ENCODE measurements around the gene SNRNP70. TPM values are rescaled to one million over a fixed set of nuclear protein-coding genes. Genes with fewer than 3 reads are reported as not detected.

Gene SNRNP70
- polyA plus RNA-seq, 1 donor (not counting 4 experiments of a cell fraction or from before 2014, with no cell fraction given), result 149 TPM

DNA sequence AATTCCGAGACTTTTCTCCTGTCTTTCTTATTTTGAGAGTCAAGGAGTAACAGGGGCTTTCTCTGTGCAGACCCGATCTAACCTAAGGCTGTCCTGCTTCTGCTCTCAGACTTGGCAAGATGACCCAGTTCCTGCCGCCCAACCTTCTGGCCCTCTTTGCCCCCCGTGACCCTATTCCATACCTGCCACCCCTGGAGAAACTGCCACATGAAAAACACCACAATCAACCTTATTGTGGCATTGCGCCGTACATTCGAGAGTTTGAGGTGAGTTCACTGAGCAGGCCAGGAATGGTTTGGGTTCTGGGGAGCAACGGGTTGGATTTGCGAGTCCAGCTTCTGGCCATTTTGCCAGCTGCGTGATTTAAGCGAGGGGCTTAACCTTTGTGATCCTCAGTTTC is 1.0 kb downstream of the SNRNP70 start:
- Histone ChIP-seq H3K27ac (ENCODE audit: control insufficient read depth, insufficient read depth, low read length) (peak overlapping the region; percentile 83), H3K4me1 (ENCODE audit: control insufficient read depth, extremely low read depth, insufficient read depth, low read length) (peaks cover 16% of the 10 kb centered on the region), H3K27me3 (ENCODE audit: control insufficient read depth, extremely low read depth, insufficient read depth, low read length) (no peaks in the 10 kb centered on the region), H2AFZ (ENCODE audit: control insufficient read depth, low read length) (no peak overlapping the region), H3K9me1 (ENCODE audit: control insufficient read depth, extremely low read depth, insufficient read depth, low read length) (no peaks in the 10 kb centered on the region), H3K4me2 (ENCODE audit: control insufficient read depth, extremely low read depth, insufficient read depth, low read depth, low read length) (peak overlapping the region; percentile 84), H3K79me2 (ENCODE audit: control insufficient read depth, insufficient read depth, low read length) (peaks cover 56% of the 10 kb centered on the region), H3K36me3 (ENCODE audit: control insufficient read depth in 2 of 2, extremely low read depth in 1 of 2, insufficient read depth in 2 of 2, low read length in 2 of 2) (peaks cover 18 to 31% of the 10 kb centered on the region in 2 experiments), H3K4me3 (ENCODE audit: control insufficient read depth in 2 of 3, extremely low read depth in 1 of 3, insufficient read depth in 2 of 3, low read depth in 1 of 3, low read length in 3 of 3) (peak overlapping the region; percentile 39 to 88 (median 75)), H4K20me1 (ENCODE audit: control insufficient read depth, extremely low read depth, insufficient read depth, low read length) (peaks cover 23% of the 10 kb centered on the region), H3K9me3 (ENCODE audit: control insufficient read depth, low read depth, low read length) (no peaks in the 10 kb centered on the region), H3K9ac (ENCODE audit: control insufficient read depth, extremely low read depth, insufficient read depth, low read length) (peak overlapping the region; percentile 91)
- TF ChIP-seq EZH2 (IDR thresholded peaks at IDR 0.05; ENCODE audit: low read length), result no peak
- TF ChIP-seq, protein P1, sequence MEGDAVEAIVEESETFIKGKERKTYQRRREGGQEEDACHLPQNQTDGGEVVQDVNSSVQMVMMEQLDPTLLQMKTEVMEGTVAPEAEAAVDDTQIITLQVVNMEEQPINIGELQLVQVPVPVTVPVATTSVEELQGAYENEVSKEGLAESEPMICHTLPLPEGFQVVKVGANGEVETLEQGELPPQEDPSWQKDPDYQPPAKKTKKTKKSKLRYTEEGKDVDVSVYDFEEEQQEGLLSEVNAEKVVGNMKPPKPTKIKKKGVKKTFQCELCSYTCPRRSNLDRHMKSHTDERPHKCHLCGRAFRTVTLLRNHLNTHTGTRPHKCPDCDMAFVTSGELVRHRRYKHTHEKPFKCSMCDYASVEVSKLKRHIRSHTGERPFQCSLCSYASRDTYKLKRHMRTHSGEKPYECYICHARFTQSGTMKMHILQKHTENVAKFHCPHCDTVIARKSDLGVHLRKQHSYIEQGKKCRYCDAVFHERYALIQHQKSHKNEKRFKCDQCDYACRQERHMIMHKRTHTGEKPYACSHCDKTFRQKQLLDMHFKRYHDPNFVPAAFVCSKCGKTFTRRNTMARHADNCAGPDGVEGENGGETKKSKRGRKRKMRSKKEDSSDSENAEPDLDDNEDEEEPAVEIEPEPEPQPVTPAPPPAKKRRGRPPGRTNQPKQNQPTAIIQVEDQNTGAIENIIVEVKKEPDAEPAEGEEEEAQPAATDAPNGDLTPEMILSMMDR (optimal IDR thresholded peaks at IDR 0.05 in 1 of 3, IDR thresholded peaks at IDR 0.05 in 1 of 3, conservative IDR thresholded peaks at IDR 0.05 in 1 of 3; ENCODE audit: extremely low read depth in 1 of 3, insufficient read depth in 2 of 3, low read length in 3 of 3), result no peak
- FAIRE-seq (no peak), DNase-seq (ENCODE audit: low read depth, low spot score) (no peak)
- dilution Hi-C loops (cut with MboI; ENCODE audit: extremely low pct_ligation_motif_present, low sequenced_read_pairs), result no loop called here

DNA sequence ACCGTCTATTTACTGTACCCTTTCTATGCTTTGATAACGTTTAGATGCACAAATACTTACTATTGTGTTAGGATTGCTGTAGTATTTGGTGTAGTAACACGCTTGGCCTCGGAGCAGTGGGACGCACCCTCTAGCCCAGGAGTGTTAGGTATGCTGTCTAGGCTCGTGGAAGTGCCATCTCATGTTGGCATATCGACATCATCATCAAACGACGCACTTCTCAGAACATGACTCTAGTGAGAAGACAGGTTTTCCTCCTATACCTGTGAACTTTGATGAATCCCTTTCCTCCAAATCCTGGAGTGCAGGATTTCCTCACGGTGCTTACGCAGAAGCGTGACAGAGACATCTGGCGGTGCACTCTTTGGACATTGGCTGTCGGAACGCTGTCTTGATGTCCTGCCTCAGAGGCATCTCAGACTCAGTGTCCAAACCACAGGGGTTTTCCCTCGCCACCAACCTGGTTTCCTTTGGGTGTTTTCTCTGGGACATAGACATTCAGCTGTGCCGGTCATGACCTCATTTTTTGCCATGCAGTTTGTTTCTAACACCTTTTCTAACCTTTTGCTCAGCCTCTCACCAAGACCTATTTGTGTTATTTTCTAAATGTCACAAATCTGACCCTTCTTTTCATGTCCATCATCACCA is 6.3 kb downstream of the SNRNP70 start:
- Histone ChIP-seq H3K79me2 (ENCODE audit: control insufficient read depth, insufficient read depth, low read length) (peaks cover 82% of the 10 kb centered on the region), H2AFZ (ENCODE audit: control insufficient read depth, low read length) (no peak overlapping the region), H3K4me3 (ENCODE audit: control insufficient read depth in 2 of 3, extremely low read depth in 1 of 3, insufficient read depth in 2 of 3, low read depth in 1 of 3, low read length in 3 of 3) (no peak overlapping the region), H4K20me1 (ENCODE audit: control insufficient read depth, extremely low read depth, insufficient read depth, low read length) (peaks cover 30% of the 10 kb centered on the region), H3K4me1 (ENCODE audit: control insufficient read depth, extremely low read depth, insufficient read depth, low read length) (peaks cover 9% of the 10 kb centered on the region), H3K27ac (ENCODE audit: control insufficient read depth, insufficient read depth, low read length) (no peak overlapping the region), H3K4me2 (ENCODE audit: control insufficient read depth, extremely low read depth, insufficient read depth, low read depth, low read length) (no peak overlapping the region), H3K36me3 (ENCODE audit: control insufficient read depth in 2 of 2, extremely low read depth in 1 of 2, insufficient read depth in 2 of 2, low read length in 2 of 2) (peaks cover 32 to 55% of the 10 kb centered on the region in 2 experiments), H3K9ac (ENCODE audit: control insufficient read depth, extremely low read depth, insufficient read depth, low read length) (no peak overlapping the region), H3K27me3 (ENCODE audit: control insufficient read depth, extremely low read depth, insufficient read depth, low read length) (no peaks in the 10 kb centered on the region), H3K9me3 (ENCODE audit: control insufficient read depth, low read depth, low read length) (no peaks in the 10 kb centered on the region), H3K9me1 (ENCODE audit: control insufficient read depth, extremely low read depth, insufficient read depth, low read length) (no peaks in the 10 kb centered on the region)
- no peak for DNase-seq (ENCODE audit: low read depth, low spot score)
- dilution Hi-C loops (cut with MboI; ENCODE audit: extremely low pct_ligation_motif_present, low sequenced_read_pairs), result no loop called here
- no peak for FAIRE-seq
- TF ChIP-seq, protein P1 (optimal IDR thresholded peaks at IDR 0.05 in 1 of 3, IDR thresholded peaks at IDR 0.05 in 1 of 3, conservative IDR thresholded peaks at IDR 0.05 in 1 of 3; ENCODE audit: extremely low read depth in 1 of 3, insufficient read depth in 2 of 3, low read length in 3 of 3), result no peak
- TF ChIP-seq EZH2 (IDR thresholded peaks at IDR 0.05; ENCODE audit: low read length), result no peak

Measured in keratinocyte (primary cell).